SU-DHL-6 (cell line): ENCODE results near the gene CSTB.

ENCODE experiments used
- H2AFZ ChIP-seq: fragments of 200-600 bp; sonication (generic); 2 replicates; pipeline ENCODE4 v1.6.1; 2014; ENCODE audit warnings: low read depth, mild to moderate bottlenecking, moderate library complexity, mixed read lengths, antibody characterized with exemption, low read length; ENCODE audit not compliant: severe bottlenecking
- H3F3A ChIP-seq: fragments of 200-600 bp; shearing (Covaris generic); 2 replicates; pipeline ENCODE4 v1.6.0; 2016; ENCODE audit warnings: antibody characterized with exemption, mild to moderate bottlenecking; ENCODE audit not compliant: insufficient read depth
- H3K27ac ChIP-seq: fragments of 200-600 bp; sonication (generic); 2 replicates; pipeline ENCODE4 v1.5.1; 2016; ENCODE audit warnings: low read depth, mild to moderate bottlenecking, low read length, moderate library complexity, mixed read lengths
- H3K27me3 ChIP-seq: fragments of 200-600 bp; sonication (generic), shearing (Covaris generic); 2 replicates; pipeline ENCODE4 v1.6.0; 2014; ENCODE audit warnings: mild to moderate bottlenecking, low read length
- H3K36me3 ChIP-seq: fragments of 200-600 bp; sonication (generic); 2 replicates; pipeline ENCODE4 v1.6.1; 2014; ENCODE audit warnings: mild to moderate bottlenecking, low read length, mixed read lengths
- H3K4me2 ChIP-seq: fragments of 300-600, 200-600 bp; shearing (Covaris generic), sonication (generic); 2 replicates; pipeline ENCODE4 v1.6.0; 2014; ENCODE audit warnings: low read length, low read depth, mild to moderate bottlenecking; ENCODE audit not compliant: poor library complexity, severe bottlenecking
- H3K4me3 ChIP-seq: fragments of 200-600 bp; sonication (generic); 2 replicates; pipeline ENCODE4 v1.5.1; 2014; ENCODE audit warnings: antibody characterized with exemption, low read length, mild to moderate bottlenecking, mixed read lengths; ENCODE audit not compliant: insufficient read depth, poor library complexity, severe bottlenecking
- H3K79me2 ChIP-seq: fragments of 200-600 bp; sonication (generic); 2 replicates; pipeline ENCODE4 v1.6.1; 2014; ENCODE audit warnings: mild to moderate bottlenecking, low read length, moderate library complexity; ENCODE audit not compliant: insufficient read depth
- H3K9ac ChIP-seq: fragments of 200-600 bp; sonication (generic); 2 replicates; pipeline ENCODE4 v1.7.0; 2014; ENCODE audit warnings: mild to moderate bottlenecking, low read length
- H3K9me2 ChIP-seq: fragments of 200-600 bp; sonication (generic); replicated peaks from 2 replicates; pipeline ENCODE4 v1.6.1; 2014; ENCODE audit warnings: low read length; ENCODE audit not compliant: insufficient read depth
- H3K9me3 ChIP-seq: fragments of 200-600 bp; sonication (generic); 2 replicates; pipeline ENCODE4 v1.6.1; 2014; ENCODE audit warnings: low read length, mixed read lengths; ENCODE audit not compliant: insufficient read depth
- H4K20me1 ChIP-seq: fragments of 200-600 bp; sonication (generic); 2 replicates; pipeline ENCODE4 v1.6.1; 2014; ENCODE audit warnings: low read depth, mild to moderate bottlenecking, antibody characterized with exemption, low read length, moderate library complexity, mixed read lengths
- CTCF ChIP-seq: fragments of 200-600 bp; sonication (generic); IDR thresholded peaks from one replicate; pipeline ENCODE4 v1.5.1; 2017; ENCODE audit warnings: antibody characterized with exemption, mild to moderate bottlenecking, low read length, moderate library complexity; ENCODE audit not compliant: insufficient read depth, poor library complexity, severe bottlenecking
- EZH2phosphoT487 ChIP-seq: fragments of 200-600 bp; sonication (generic), shearing (Covaris generic); conservative IDR thresholded peaks from 2 replicates; pipeline ENCODE4 v1.6.1; 2018; ENCODE audit warnings: mild to moderate bottlenecking, antibody characterized with exemption, low read length, moderate library complexity, mixed read lengths

The CSTB gene

GRCh38 chr21:43783098-43783700 lies 7.1 kb upstream of the CSTB start:
- H3K27ac ChIP-seq = no peak overlapping the region
- no peak overlapping the region for H3K4me2 ChIP-seq
- no peaks in the 10 kb centered on the region for H3K9me3 ChIP-seq
- no peak overlapping the region for H3K9ac ChIP-seq
- H3K4me3 ChIP-seq = no peak overlapping the region
- H3F3A ChIP-seq = no peaks in the 10 kb centered on the region
- no peaks in the 10 kb centered on the region for H3K36me3 ChIP-seq
- H3K27me3 ChIP-seq = no peaks in the 10 kb centered on the region
- no peaks in the 10 kb centered on the region for H3K9me2 ChIP-seq
- TF ChIP-seq EZH2phosphoT487 (no peak), CTCF (no peak)
- no peak overlapping the region for H2AFZ ChIP-seq
- no peaks in the 10 kb centered on the region for H4K20me1 ChIP-seq
- no peaks in the 10 kb centered on the region for H3K79me2 ChIP-seq

- Histone ChIP-seq H3K27ac (no peak overlapping the region), H3K4me3 (no peak overlapping the region), H3K79me2 (no peaks in the 10 kb centered on the region), H4K20me1 (no peaks in the 10 kb centered on the region), H3K9ac (no peak overlapping the region), H3K27me3 (no peaks in the 10 kb centered on the region), H3K36me3 (no peaks in the 10 kb centered on the region), H3K9me2 (no peaks in the 10 kb centered on the region), H2AFZ (no peak overlapping the region), H3F3A (no peaks in the 10 kb centered on the region), H3K9me3 (no peaks in the 10 kb centered on the region), H3K4me2 (no peak overlapping the region)
- TF ChIP-seq CTCF = no peak
- no peak for TF ChIP-seq EZH2phosphoT487
Observed at GRCh38 chr21:43782431-43783097, 6.5 kb upstream of the CSTB start.

GRCh38 chr21:43781846-43782245 lies 5.7 kb upstream of the CSTB start:
- H3K27ac ChIP-seq = no peak overlapping the region
- TF ChIP-seq CTCF (no peak), EZH2phosphoT487 (no peak)

More at GRCh38 chr21:43781846-43782245, 5.7 kb upstream of the CSTB start:
- H3K9me3 ChIP-seq = no peaks in the 10 kb centered on the region
- H3K4me3 ChIP-seq = no peak overlapping the region
- no peaks in the 10 kb centered on the region for H3K36me3 ChIP-seq
- no peaks in the 10 kb centered on the region for H3K79me2 ChIP-seq
- no peak overlapping the region for H2AFZ ChIP-seq
- no peaks in the 10 kb centered on the region for H3K9me2 ChIP-seq
- no peak overlapping the region for H3K4me2 ChIP-seq
- no peaks in the 10 kb centered on the region for H3K27me3 ChIP-seq
- no peak overlapping the region for H3K9ac ChIP-seq
- no peaks in the 10 kb centered on the region for H3F3A ChIP-seq
- H4K20me1 ChIP-seq = no peaks in the 10 kb centered on the region
